ENCODE data around the gene DSCAM. TPM values are rescaled to one million over a fixed set of nuclear protein-coding genes. Genes with fewer than 3 reads are reported as not detected.

DSCAM gene
- total RNA-seq, 4 donors from 2014 or later, result 0.03 TPM; not detected in 3

- intact Hi-C loops (cut with DNase I; ENCODE audit: low total_unique reads) (no loop called here), in situ Hi-C loops (cut with MboI; ENCODE audit: low sequenced_read_pairs in 4 of 4) (no loop called here)
- H3K4me3 ChIP-seq, result no peak overlapping the region
- no peaks in the 10 kb centered on the region for H3K4me1 ChIP-seq
- TF ChIP-seq POLR2A (IDR thresholded peaks at IDR 0.05), result no peak
- TF ChIP-seq, protein P1, sequence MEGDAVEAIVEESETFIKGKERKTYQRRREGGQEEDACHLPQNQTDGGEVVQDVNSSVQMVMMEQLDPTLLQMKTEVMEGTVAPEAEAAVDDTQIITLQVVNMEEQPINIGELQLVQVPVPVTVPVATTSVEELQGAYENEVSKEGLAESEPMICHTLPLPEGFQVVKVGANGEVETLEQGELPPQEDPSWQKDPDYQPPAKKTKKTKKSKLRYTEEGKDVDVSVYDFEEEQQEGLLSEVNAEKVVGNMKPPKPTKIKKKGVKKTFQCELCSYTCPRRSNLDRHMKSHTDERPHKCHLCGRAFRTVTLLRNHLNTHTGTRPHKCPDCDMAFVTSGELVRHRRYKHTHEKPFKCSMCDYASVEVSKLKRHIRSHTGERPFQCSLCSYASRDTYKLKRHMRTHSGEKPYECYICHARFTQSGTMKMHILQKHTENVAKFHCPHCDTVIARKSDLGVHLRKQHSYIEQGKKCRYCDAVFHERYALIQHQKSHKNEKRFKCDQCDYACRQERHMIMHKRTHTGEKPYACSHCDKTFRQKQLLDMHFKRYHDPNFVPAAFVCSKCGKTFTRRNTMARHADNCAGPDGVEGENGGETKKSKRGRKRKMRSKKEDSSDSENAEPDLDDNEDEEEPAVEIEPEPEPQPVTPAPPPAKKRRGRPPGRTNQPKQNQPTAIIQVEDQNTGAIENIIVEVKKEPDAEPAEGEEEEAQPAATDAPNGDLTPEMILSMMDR (IDR thresholded peaks at IDR 0.05 in 4 of 5, conservative IDR thresholded peaks at IDR 0.05 in 1 of 5), result no peak
- no peaks in the 10 kb centered on the region for H3K27me3 ChIP-seq
- no peak overlapping the region for H3K27ac ChIP-seq
- ATAC-seq (no peak), DNase-seq (no peak)
- H3K36me3 ChIP-seq, result no peaks in the 10 kb centered on the region
- no peaks in the 10 kb centered on the region for H3K9me3 ChIP-seq
Observed at GRCh38 chr21:40765811-40766210, 81.1 kb downstream of the DSCAM start.

DNA sequence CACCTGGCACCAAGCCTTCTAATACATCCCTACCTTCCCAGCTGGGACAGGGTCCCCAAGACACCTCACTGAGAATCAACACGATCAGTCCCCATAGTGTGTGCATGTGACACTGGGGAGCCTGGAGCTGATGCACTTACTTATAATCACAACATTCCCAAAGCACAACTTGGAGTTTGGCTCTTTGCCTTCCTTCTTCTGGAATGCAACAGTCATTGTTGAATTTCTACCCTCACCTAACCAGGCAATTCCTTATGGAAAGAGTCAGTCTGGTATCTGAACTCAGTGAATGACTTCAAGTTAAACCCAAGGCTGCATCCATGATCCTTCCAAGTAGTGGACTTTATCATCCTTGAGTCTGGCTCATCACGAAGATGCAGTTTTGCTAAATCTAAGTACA lies 86.1 kb downstream of the DSCAM start:
- intact Hi-C loops (cut with DNase I; ENCODE audit: low total_unique reads) (no loop called here), in situ Hi-C loops (cut with MboI; ENCODE audit: low sequenced_read_pairs in 4 of 4) (no loop called here)
- DNase-seq (no peak), ATAC-seq (no peak)
- H3K9me3 ChIP-seq, result no peaks in the 10 kb centered on the region
- H3K27me3 ChIP-seq, result no peaks in the 10 kb centered on the region
- no peak for TF ChIP-seq POLR2A (IDR thresholded peaks at IDR 0.05)
- TF ChIP-seq, protein P1 (IDR thresholded peaks at IDR 0.05 in 4 of 5, conservative IDR thresholded peaks at IDR 0.05 in 1 of 5), result no peak
- H3K27ac ChIP-seq, result no peak overlapping the region
- H3K36me3 ChIP-seq, result no peaks in the 10 kb centered on the region
- H3K4me3 ChIP-seq, result no peak overlapping the region
- no peaks in the 10 kb centered on the region for H3K4me1 ChIP-seq

DNA sequence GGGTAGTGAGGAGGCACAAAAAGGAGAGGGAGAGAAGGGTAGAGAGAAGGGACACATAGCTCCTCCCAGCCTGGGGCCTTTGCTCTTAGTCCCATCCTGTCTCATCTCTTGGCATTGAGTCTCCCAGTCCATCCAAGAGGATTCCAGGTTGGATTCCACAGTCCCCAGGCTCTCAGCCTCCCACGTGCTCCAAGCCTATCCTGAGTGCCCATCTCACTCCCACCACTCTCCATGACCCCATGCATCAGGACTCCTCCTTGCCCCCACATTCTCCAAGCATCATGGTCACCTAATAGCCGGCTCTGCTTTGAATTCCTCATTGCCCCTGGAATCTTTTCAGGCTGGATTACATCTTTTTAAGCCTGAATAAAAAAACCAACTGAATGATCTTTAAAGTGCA lies 87.9 kb downstream of the DSCAM start:
- H3K9me3 ChIP-seq, result no peaks in the 10 kb centered on the region
- in situ Hi-C loops (cut with MboI; ENCODE audit: low sequenced_read_pairs in 4 of 4) (no loop called here), intact Hi-C loops (cut with DNase I; ENCODE audit: low total_unique reads) (no loop called here)
- ATAC-seq, result no peak
- H3K4me3 ChIP-seq, result no peak overlapping the region
- no peaks in the 10 kb centered on the region for H3K36me3 ChIP-seq
- H3K27ac ChIP-seq, result no peak overlapping the region
- DNase-seq, result no peak
- no peaks in the 10 kb centered on the region for H3K27me3 ChIP-seq
- H3K4me1 ChIP-seq, result no peaks in the 10 kb centered on the region
- TF ChIP-seq, protein P1 (IDR thresholded peaks at IDR 0.05 in 4 of 5, conservative IDR thresholded peaks at IDR 0.05 in 1 of 5), result no peak
- TF ChIP-seq POLR2A (IDR thresholded peaks at IDR 0.05), result no peak

GRCh38 chr21:40757366-40757765 lies 89.6 kb downstream of the DSCAM start:
- H3K4me1 ChIP-seq, result no peaks in the 10 kb centered on the region
- ATAC-seq, result no peak
- H3K9me3 ChIP-seq, result no peaks in the 10 kb centered on the region
- in situ Hi-C loops (cut with MboI; ENCODE audit: low sequenced_read_pairs in 4 of 4) (no loop called here), intact Hi-C loops (cut with DNase I; ENCODE audit: low total_unique reads) (no loop called here)
- H3K4me3 ChIP-seq, result no peak overlapping the region
- no peak for DNase-seq
- TF ChIP-seq, protein P1 (IDR thresholded peaks at IDR 0.05 in 4 of 5, conservative IDR thresholded peaks at IDR 0.05 in 1 of 5), result no peak
- no peak for TF ChIP-seq POLR2A (IDR thresholded peaks at IDR 0.05)
- H3K36me3 ChIP-seq, result no peaks in the 10 kb centered on the region
- H3K27me3 ChIP-seq, result no peaks in the 10 kb centered on the region
- no peak overlapping the region for H3K27ac ChIP-seq

DNA sequence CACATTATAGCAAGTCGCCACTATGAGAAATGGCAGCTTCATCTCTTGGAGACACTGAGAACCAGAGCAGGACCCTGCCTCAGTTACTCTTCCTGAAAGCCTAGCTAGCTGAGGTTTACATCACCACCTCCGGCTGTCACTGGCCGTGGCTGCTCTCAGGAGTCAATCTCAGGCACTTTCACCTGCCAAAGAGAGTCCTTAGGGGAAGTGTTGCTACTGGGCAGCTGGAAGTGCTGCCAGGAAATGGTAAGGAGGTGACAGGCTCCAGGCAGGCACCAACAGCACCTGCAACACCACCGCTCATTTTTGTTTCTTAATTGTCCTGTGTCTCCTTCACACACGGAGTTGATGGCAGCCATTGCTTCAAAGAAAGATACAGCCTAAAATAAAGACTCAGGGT lies 92.5 kb downstream of the DSCAM start:
- no peak for ATAC-seq
- Histone ChIP-seq H3K27ac (no peak overlapping the region), H3K36me3 (no peaks in the 10 kb centered on the region), H3K4me1 (no peaks in the 10 kb centered on the region), H3K9me3 (no peaks in the 10 kb centered on the region), H3K27me3 (no peaks in the 10 kb centered on the region), H3K4me3 (no peak overlapping the region)
- intact Hi-C loops (cut with DNase I; ENCODE audit: low total_unique reads) (no loop called here), in situ Hi-C loops (cut with MboI; ENCODE audit: low sequenced_read_pairs in 4 of 4) (no loop called here)
- TF ChIP-seq, protein P1 (IDR thresholded peaks at IDR 0.05 in 4 of 5, conservative IDR thresholded peaks at IDR 0.05 in 1 of 5), result no peak
- no peak for TF ChIP-seq POLR2A (IDR thresholded peaks at IDR 0.05)
- DNase-seq, result no peak
